Measurements from ENCODE around the gene GHRH.

GRCh38 chr20:37278966-37279590 lies 17.5 kb upstream of the GHRH start:
- TF ChIP-seq, protein P1, sequence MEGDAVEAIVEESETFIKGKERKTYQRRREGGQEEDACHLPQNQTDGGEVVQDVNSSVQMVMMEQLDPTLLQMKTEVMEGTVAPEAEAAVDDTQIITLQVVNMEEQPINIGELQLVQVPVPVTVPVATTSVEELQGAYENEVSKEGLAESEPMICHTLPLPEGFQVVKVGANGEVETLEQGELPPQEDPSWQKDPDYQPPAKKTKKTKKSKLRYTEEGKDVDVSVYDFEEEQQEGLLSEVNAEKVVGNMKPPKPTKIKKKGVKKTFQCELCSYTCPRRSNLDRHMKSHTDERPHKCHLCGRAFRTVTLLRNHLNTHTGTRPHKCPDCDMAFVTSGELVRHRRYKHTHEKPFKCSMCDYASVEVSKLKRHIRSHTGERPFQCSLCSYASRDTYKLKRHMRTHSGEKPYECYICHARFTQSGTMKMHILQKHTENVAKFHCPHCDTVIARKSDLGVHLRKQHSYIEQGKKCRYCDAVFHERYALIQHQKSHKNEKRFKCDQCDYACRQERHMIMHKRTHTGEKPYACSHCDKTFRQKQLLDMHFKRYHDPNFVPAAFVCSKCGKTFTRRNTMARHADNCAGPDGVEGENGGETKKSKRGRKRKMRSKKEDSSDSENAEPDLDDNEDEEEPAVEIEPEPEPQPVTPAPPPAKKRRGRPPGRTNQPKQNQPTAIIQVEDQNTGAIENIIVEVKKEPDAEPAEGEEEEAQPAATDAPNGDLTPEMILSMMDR (IDR thresholded peaks at IDR 0.05; ENCODE audit: borderline replicate concordance, extremely low read depth, low read length, poor library complexity, severe bottlenecking): no peak
- TF ChIP-seq EZH2 (IDR thresholded peaks at IDR 0.05; ENCODE audit: borderline replicate concordance, low read depth, low read length, severe bottlenecking): no peak

All from DND-41 (cell line).